Retinal pigment epithelial cell (primary cell): Measurements from ENCODE around the gene N4BP3.

Experiments
- DNase-seq: peaks from one replicate; pipeline ENCODE4 v3.0.0-alpha.2; 2010; ENCODE audit warnings: low read depth
- H3K4me3 ChIP-seq: 2 replicates; pipeline ENCODE4 v1.5.1; 2011; ENCODE audit warnings: mild to moderate bottlenecking, low read length, control low read depth, moderate library complexity
- CTCF ChIP-seq: conservative IDR thresholded peaks from 2 replicates; pipeline ENCODE4 v1.5.1; 2011; ENCODE audit warnings: low read depth, low read length, control low read depth, inconsistent platforms

N4BP3 gene

GRCh38 chr5:178077751-178078150, 35.6 kb upstream of the N4BP3 start:
- no peak for DNase-seq
- no peak for TF ChIP-seq CTCF
- H3K4me3 ChIP-seq = no peak overlapping the region

- H3K4me3 ChIP-seq = no peak overlapping the region
- TF ChIP-seq CTCF = no peak
- no peak for DNase-seq
Measured at GRCh38 chr5:178078197-178079010, 34.9 kb upstream of the N4BP3 start.

GRCh38 chr5:178080056-178080455, 33.3 kb upstream of the N4BP3 start:
- no peak for TF ChIP-seq CTCF
- DNase-seq = no peak
- no peak overlapping the region for H3K4me3 ChIP-seq

- no peak overlapping the region for H3K4me3 ChIP-seq
- no peak for DNase-seq
- TF ChIP-seq CTCF = no peak
Measured at GRCh38 chr5:178080618-178081410, 32.5 kb upstream of the N4BP3 start.

GRCh38 chr5:178081571-178082243, 31.6 kb upstream of the N4BP3 start:
- TF ChIP-seq CTCF = no peak
- DNase-seq = no peak
- H3K4me3 ChIP-seq = no peak overlapping the region

- DNase-seq = no peak
- H3K4me3 ChIP-seq = no peak overlapping the region
Measured at GRCh38 chr5:178083922-178084321, 29.4 kb upstream of the N4BP3 start.

More at GRCh38 chr5:178083922-178084321, 29.4 kb upstream of the N4BP3 start:
- TF ChIP-seq CTCF = no peak
